K562 (cell line): ENCODE results near the gene DENND5B. TPM values are rescaled to one million over a fixed set of nuclear protein-coding genes. Genes with fewer than 3 reads are reported as not detected.

Source experiments
- ATAC-seq: fragments of 200-7000 bp; cut with Tn5 transposase; 3 replicates; pipeline ENCODE4 v1.9.1; 2020; ENCODE audit warnings: moderate library complexity
- BruUV-seq: library from RNA; stranded (reverse); fragments of 400-500 nt; replicated peaks from 2 replicates; lab custom pipeline; 2021; lab: Mats Ljungman, UMichigan
- CTCF ChIA-PET: fragments of 300-600 bp; formaldehyde crosslinking; extraction: SDS; loops from one replicate; lab custom pipeline; 2021; ENCODE audit warnings: low intra/inter-chr PET ratio; lab: Yijun Ruan, JAX
- POLR2A ChIA-PET: fragments of 300-600, 350-650 bp; sonication (Branson Sonifier 250); formaldehyde crosslinking; extraction: SDS; loops from one replicate; lab custom pipeline; 2021; ENCODE audit warnings: antibody characterized with exemption, inconsistent platforms; lab: Yijun Ruan, JAX
- DNase-seq, 4 experiments: peaks; one replicate each; pipeline versions ENCODE4 v3.0.0 to v3.0.0-alpha.2; 2011 to 2018; ENCODE audit warnings: low spot score in 3 of 4, mixed read lengths in 3 of 4; ENCODE audit errors: extremely low read depth in 1 of 4
- FAIRE-seq: peaks from 2 replicates; lab custom pipeline; 2011; peaks lifted over from hg19 to GRCh38; lab: Jason Lieb, UNC
- H2AFZ ChIP-seq: 2 replicates; pipeline ENCODE4 v1.6.0; 2011; ENCODE audit warnings: low read depth, low read length, control low read depth, inconsistent platforms
- H3K27ac ChIP-seq: fragments of 200-600 bp; 3 replicates; pipeline ENCODE4 v1.8.0; 2011; ENCODE audit warnings: low read depth, mild to moderate bottlenecking, control low read depth, inconsistent platforms, low read length, moderate library complexity, mixed read lengths; ENCODE audit errors: extremely low read depth
- H3K27me3 ChIP-seq, 2 experiments: fragments of 300-600 bp in 1 of 2; 2 replicates in 1 of 2; 3 replicates in 1 of 2; pipeline versions ENCODE4 v1.6.0 to v1.8.0; 2011; ENCODE audit warnings: inconsistent platforms in 2 of 2, low read length in 2 of 2, mild to moderate bottlenecking in 1 of 2, mixed read lengths in 1 of 2, moderate library complexity in 1 of 2; ENCODE audit not compliant: control insufficient read depth in 2 of 2, insufficient read depth in 2 of 2
- H3K36me3 ChIP-seq: fragments of 300-600 bp; 3 replicates; pipeline ENCODE4 v1.8.0; 2011; ENCODE audit warnings: mild to moderate bottlenecking, low read length, inconsistent platforms; ENCODE audit not compliant: control insufficient read depth, insufficient read depth
- H3K4me1 ChIP-seq, 2 experiments: fragments of 200-600 bp in 1 of 2; replicated peaks in 1 of 2; 2 replicates in 1 of 2; 3 replicates in 1 of 2; pipeline versions ENCODE4 v1.5.1 to v1.8.0; 2011; ENCODE audit warnings: inconsistent platforms in 2 of 2, low read length in 2 of 2, mild to moderate bottlenecking in 1 of 2, mixed read lengths in 1 of 2, moderate library complexity in 1 of 2; ENCODE audit not compliant: control insufficient read depth in 2 of 2, insufficient read depth in 2 of 2
- H3K4me2 ChIP-seq: 2 replicates; pipeline ENCODE4 v1.6.1; 2011; ENCODE audit warnings: low read length, control low read depth, inconsistent platforms, mixed read lengths; ENCODE audit not compliant: insufficient read depth
- H3K4me3 ChIP-seq: fragments of 200-600 bp; sonication (generic), shearing (Covaris generic); 2 replicates; pipeline ENCODE4 v1.5.1; 2016; ENCODE audit warnings: control low read depth, inconsistent platforms
- H3K79me2 ChIP-seq: fragments of 200-600 bp; 3 replicates; pipeline ENCODE4 v1.8.0; 2011; ENCODE audit warnings: low read length, inconsistent platforms; ENCODE audit not compliant: control insufficient read depth, insufficient read depth
- H3K9ac ChIP-seq, 2 experiments: 2 replicates each; pipeline versions ENCODE4 v1.6.0 to v1.6.1; 2011; ENCODE audit warnings: low read depth in 2 of 2, low read length in 2 of 2, control low read depth in 1 of 2, inconsistent platforms in 1 of 2, mild to moderate bottlenecking in 1 of 2, mixed read lengths in 1 of 2; ENCODE audit not compliant: insufficient read depth in 1 of 2
- H3K9me1 ChIP-seq: one replicate; pipeline ENCODE4 v1.6.0; 2011; ENCODE audit warnings: inconsistent platforms, mild to moderate bottlenecking, low read length, moderate library complexity; ENCODE audit not compliant: control insufficient read depth, insufficient read depth
- H3K9me3 ChIP-seq: replicated peaks from 2 replicates; pipeline ENCODE4 v1.5.1; 2011; ENCODE audit warnings: low read depth, low read length, inconsistent platforms; ENCODE audit not compliant: control insufficient read depth, insufficient read depth
- H4K20me1 ChIP-seq: replicated peaks from 2 replicates; pipeline ENCODE4 v1.6.1; 2011; ENCODE audit warnings: low read length, inconsistent platforms, mixed read lengths; ENCODE audit not compliant: control insufficient read depth, insufficient read depth
- CHD7 ChIP-seq: fragments of 200-600 bp; sonication (generic); IDR thresholded peaks from one replicate; pipeline ENCODE4 v1.6.1; 2012; ENCODE audit warnings: mild to moderate bottlenecking, low read depth, low read length, inconsistent platforms
- CTBP1 ChIP-seq: fragments of 450-650 bp; IDR thresholded peaks from 2 replicates; pipeline ENCODE4 v1.6.1; 2016; ENCODE audit warnings: borderline replicate concordance
- CXXC5 ChIP-seq: fragments of 250-450 bp; sonication (Bioruptor Pico); IDR thresholded peaks from 2 replicates; pipeline ENCODE4 v1.8.0; 2022; ENCODE audit warnings: inconsistent platforms, mild to moderate bottlenecking, moderate library complexity
- HMBOX1 ChIP-seq: sonication (generic); IDR thresholded peaks from 2 replicates; pipeline ENCODE4 v1.6.1; 2016
- MCM3 ChIP-seq: fragments of 450-650 bp; IDR thresholded peaks from 2 replicates; pipeline ENCODE4 v1.6.1; 2016
- MCM5 ChIP-seq: fragments of 450-650 bp; IDR thresholded peaks from 2 replicates; pipeline ENCODE4 v1.6.1; 2016; ENCODE audit warnings: low read depth
- NBN ChIP-seq: fragments of 450-650 bp; IDR thresholded peaks from 2 replicates; pipeline ENCODE4 v1.6.1; 2016; ENCODE audit warnings: low read depth, mild to moderate bottlenecking
- PTRF ChIP-seq: fragments of 450-650 bp; IDR thresholded peaks from 2 replicates; pipeline ENCODE4 v1.6.1; 2016; ENCODE audit warnings: mild to moderate bottlenecking, missing genetic modification characterization, missing compliant biosample characterization
- ZNF239 ChIP-seq: fragments of 250-450 bp; sonication (Bioruptor Pico); IDR thresholded peaks from 2 replicates; pipeline ENCODE4 v1.4.0; 2020; ENCODE audit warnings: mild to moderate bottlenecking
- ZNF445 ChIP-seq: fragments of 250-450 bp; sonication (Bioruptor Pico); IDR thresholded peaks from 2 replicates; pipeline ENCODE4 v1.4.0; 2020; ENCODE audit warnings: low read depth, mild to moderate bottlenecking, moderate library complexity
- WGBS: fragments of 100-300 bp; shearing (Covaris generic); methylation state at CpG from one replicate; pipeline ENCODE4 v1.1.6; 2016; ENCODE audit warnings: low coverage, mixed read lengths; ENCODE audit not compliant: insufficient coverage; ENCODE audit errors: missing lambda C conversion rate; 5-methylcytosine and 5-hydroxymethylcytosine counted together
- in situ Hi-C: fragments of 300-500 bp; cut with MboI; formaldehyde crosslinking; loops from 4 replicates; pipeline ENCODE4 v1.15.0; 2018; ENCODE audit warnings: inconsistent platforms, mixed read lengths
- intact Hi-C: fragments of 100-400 bp; cut with micrococcal nuclease; formaldehyde crosslinking; loops from 2 replicates; pipeline ENCODE4 v1.14.2; 2022
- polyA plus RNA-seq, 8 experiments: library from polyadenylated mRNA; depleted of rRNA in 4 of 8; stranded (reverse) in 5 of 8; unstranded in 3 of 8; fragments of >200 nt; fragmentation: Nextera tagmentation in 2 of 8; fragmentation: Illumina TruSeq in 1 of 8; extraction: Ambion mirVana in 2 of 8; extraction: Trizol in 1 of 8; gene quantifications; 2 replicates each; pipeline versions ENCODE4 v1.2.1 to v1.2.3, GENCODE V29; 2011 to 2014; ENCODE audit warnings: inconsistent platforms in 1 of 8, missing spikeins in 1 of 8
- total RNA-seq, 7 experiments: library from RNA; depleted of rRNA in 6 of 7; stranded (reverse); fragments of >200 nt in 6 of 7; fragmentation: Illumina TruSeq in 2 of 7; extraction: Trizol in 2 of 7; gene quantifications; 2 replicates each; pipeline versions ENCODE4 v1.2.1 to v1.2.3, GENCODE V29; 2011 to 2021; ENCODE audit warnings: low replicate concordance in 1 of 7

DENND5B gene
- total and polyA plus RNA-seq, 9 of the 15 experiments (the other 6 are each of a cell fraction or from before 2014, with no cell fraction given), result 0.99 to 6.0 (median 3.6) TPM

GRCh38 chr12:31460024-31460423 is 130.9 kb downstream of the DENND5B start (continued):
- TF ChIP-seq CTBP1 (peak; percentile 17; the same call in 1 of the 2 replicates), CXXC5 (CRISPR knock-in tag) (no peak)

- no peak overlapping the region for H3K27ac ChIP-seq
- POLR2A ChIA-PET, result interaction anchor here (1.1 kb wide), 1 partner anchor 21 kb away, joined by 3 read pairs; no protein-coding TSS in a partner anchor
- no peak overlapping the region for H3K9ac ChIP-seq
- DNase-seq (no peak), ATAC-seq (no peak), FAIRE-seq (no peak)
- H3K4me2 ChIP-seq, result no peak overlapping the region
- BruUV-seq, result no TSS peak
- H3K27me3 ChIP-seq, result no peaks in the 10 kb centered on the region; a peak in 2 of 5 replicates
- in situ Hi-C loops (no loop called here), intact Hi-C loops (no loop called here)
- no peak overlapping the region for H2AFZ ChIP-seq
- 32% methylated on average over 2 of the region's 2 CpGs for WGBS
- H3K4me3 ChIP-seq, result no peak overlapping the region
- no peaks in the 10 kb centered on the region for H3K79me2 ChIP-seq
- H3K9me1 ChIP-seq, result no peaks in the 10 kb centered on the region
- H4K20me1 ChIP-seq, result no peaks in the 10 kb centered on the region
- no peaks in the 10 kb centered on the region for H3K4me1 ChIP-seq
- CTCF ChIA-PET, result no interaction called here
- H3K36me3 ChIP-seq, result no peaks in the 10 kb centered on the region
- H3K9me3 ChIP-seq, result no peaks in the 10 kb centered on the region
- TF ChIP-seq HMBOX1 (no peak), PTRF (tag) (no peak), MCM3 (no peak), NBN (no peak), MCM5 (no peak), ZNF445 (CRISPR knock-in tag) (no peak), CHD7 (no peak), ZNF239 (CRISPR knock-in tag) (no peak)
Observed at GRCh38 chr12:31456562-31456961, 134.4 kb downstream of the DENND5B start.
